SK-N-SH treated with all-trans-retinoic acid at 6 μM for 48 hours (cell line): ENCODE measurements around the gene C20orf202.

Experiments used
- ATAC-seq: fragments of 200-7000 bp; cut with Tn5 transposase; 3 replicates; pipeline ENCODE4 v1.9.1; 2020; ENCODE audit warnings: mild to moderate bottlenecking, moderate library complexity
- ARNTL ChIP-seq: fragments of 450-650 bp; formaldehyde crosslinking; IDR thresholded peaks from 2 replicates; pipeline ENCODE4 v1.5.0; 2020; ENCODE audit warnings: low read depth, mild to moderate bottlenecking, moderate library complexity, borderline replicate concordance
- BACH2 ChIP-seq: fragments of 250-450 bp; sonication (Bioruptor Pico); IDR thresholded peaks from 2 replicates; pipeline ENCODE4 v1.9.0; 2021; ENCODE audit warnings: mild to moderate bottlenecking, borderline replicate concordance
- CSDC2 ChIP-seq: fragments of 250-450 bp; sonication (Bioruptor Pico); IDR thresholded peaks from 2 replicates; pipeline ENCODE4 v1.5.0; 2020; ENCODE audit warnings: mild to moderate bottlenecking, moderate library complexity
- ESRRG ChIP-seq: fragments of 250-450 bp; sonication (Bioruptor Pico); IDR thresholded peaks from 2 replicates; pipeline ENCODE4 v1.6.1; 2021; ENCODE audit warnings: mild to moderate bottlenecking
- GLIS3 ChIP-seq: fragments of 250-450 bp; sonication (Bioruptor Pico); IDR thresholded peaks from 2 replicates; pipeline ENCODE4 v1.5.0; 2020; ENCODE audit warnings: mild to moderate bottlenecking, moderate library complexity
- ISL1 ChIP-seq: fragments of 250-450 bp; sonication (Bioruptor Pico); IDR thresholded peaks from 2 replicates; pipeline ENCODE4 v2.1.2; 2022; ENCODE audit warnings: mild to moderate bottlenecking, moderate library complexity
- OSR1 ChIP-seq: fragments of 250-450 bp; sonication (Bioruptor Pico); IDR thresholded peaks from 2 replicates; pipeline ENCODE4 v1.8.0; 2022; ENCODE audit warnings: moderate library complexity, mild to moderate bottlenecking, inconsistent platforms
- PPARA ChIP-seq: fragments of 250-450 bp; sonication (Bioruptor Pico); IDR thresholded peaks from 2 replicates; pipeline ENCODE4 v1.5.0; 2020; ENCODE audit warnings: mild to moderate bottlenecking, borderline replicate concordance
- RARB ChIP-seq: fragments of 250-450 bp; sonication (Bioruptor Pico); IDR thresholded peaks from 2 replicates; pipeline ENCODE4 v1.8.0; 2021; ENCODE audit warnings: mild to moderate bottlenecking, moderate library complexity
- SNAI2 ChIP-seq: fragments of 250-450 bp; sonication (Bioruptor Pico); IDR thresholded peaks from 2 replicates; pipeline ENCODE4 v1.5.0; 2020; ENCODE audit warnings: mild to moderate bottlenecking, moderate library complexity
- TCF4 ChIP-seq: fragments of 250-450 bp; sonication (Bioruptor Pico); IDR thresholded peaks from 2 replicates; pipeline ENCODE4 v1.8.0; 2021; ENCODE audit warnings: mild to moderate bottlenecking, moderate library complexity, borderline replicate concordance
- TOX ChIP-seq: fragments of 250-450 bp; sonication (Bioruptor Pico); IDR thresholded peaks from 2 replicates; pipeline ENCODE4 v1.8.0; 2021; ENCODE audit warnings: mild to moderate bottlenecking, moderate library complexity, borderline replicate concordance
- ZC3H10 ChIP-seq: fragments of 250-450 bp; sonication (Bioruptor Pico); IDR thresholded peaks from 2 replicates; pipeline ENCODE4 v1.5.1; 2021; ENCODE audit warnings: mild to moderate bottlenecking, moderate library complexity
- ZFP30 ChIP-seq: fragments of 450-650 bp; formaldehyde crosslinking; IDR thresholded peaks from 2 replicates; pipeline ENCODE4 v1.5.0; 2022; ENCODE audit warnings: mild to moderate bottlenecking, moderate library complexity
- ZNF565 ChIP-seq: fragments of 450-650 bp; formaldehyde crosslinking; conservative IDR thresholded peaks from 2 replicates; pipeline ENCODE4 v1.5.0; 2020; ENCODE audit warnings: low read depth, mild to moderate bottlenecking, moderate library complexity
- ZNF70 ChIP-seq: fragments of 450-650 bp; formaldehyde crosslinking; IDR thresholded peaks from 2 replicates; pipeline ENCODE4 v1.5.0; 2020; ENCODE audit warnings: mild to moderate bottlenecking, moderate library complexity
- ZNF8 ChIP-seq: fragments of 450-650 bp; formaldehyde crosslinking; IDR thresholded peaks from 2 replicates; pipeline ENCODE4 v1.5.0; 2020; ENCODE audit warnings: mild to moderate bottlenecking, moderate library complexity
- TF ChIP-seq, protein P1 (sequence below): fragments of 250-450 bp; sonication (Bioruptor Pico); IDR thresholded peaks from 2 replicates; pipeline ENCODE4 v1.5.0; 2020; ENCODE audit warnings: mild to moderate bottlenecking, moderate library complexity
- TF ChIP-seq, protein P2 (sequence below): fragments of 250-450 bp; sonication (Bioruptor Pico); IDR thresholded peaks from 2 replicates; pipeline ENCODE4 v1.8.0; 2021; ENCODE audit warnings: low read depth, mild to moderate bottlenecking, moderate library complexity, borderline replicate concordance
- TF ChIP-seq, protein P3 (sequence below): fragments of 250-450 bp; sonication (Bioruptor Pico); IDR thresholded peaks from 2 replicates; pipeline ENCODE4 v1.8.0; 2020; ENCODE audit warnings: mild to moderate bottlenecking, moderate library complexity, borderline replicate concordance
- TF ChIP-seq, protein P4 (sequence below): fragments of 250-450 bp; sonication (Bioruptor Pico); IDR thresholded peaks from 2 replicates; pipeline ENCODE4 v1.5.1; 2021; ENCODE audit warnings: mild to moderate bottlenecking, moderate library complexity
- TF ChIP-seq, protein P5 (sequence below): fragments of 250-450 bp; sonication (Bioruptor Pico); IDR thresholded peaks from 2 replicates; pipeline ENCODE4 v1.5.1; 2020; ENCODE audit warnings: low read depth, mild to moderate bottlenecking, moderate library complexity

Gene C20orf202

DNA sequence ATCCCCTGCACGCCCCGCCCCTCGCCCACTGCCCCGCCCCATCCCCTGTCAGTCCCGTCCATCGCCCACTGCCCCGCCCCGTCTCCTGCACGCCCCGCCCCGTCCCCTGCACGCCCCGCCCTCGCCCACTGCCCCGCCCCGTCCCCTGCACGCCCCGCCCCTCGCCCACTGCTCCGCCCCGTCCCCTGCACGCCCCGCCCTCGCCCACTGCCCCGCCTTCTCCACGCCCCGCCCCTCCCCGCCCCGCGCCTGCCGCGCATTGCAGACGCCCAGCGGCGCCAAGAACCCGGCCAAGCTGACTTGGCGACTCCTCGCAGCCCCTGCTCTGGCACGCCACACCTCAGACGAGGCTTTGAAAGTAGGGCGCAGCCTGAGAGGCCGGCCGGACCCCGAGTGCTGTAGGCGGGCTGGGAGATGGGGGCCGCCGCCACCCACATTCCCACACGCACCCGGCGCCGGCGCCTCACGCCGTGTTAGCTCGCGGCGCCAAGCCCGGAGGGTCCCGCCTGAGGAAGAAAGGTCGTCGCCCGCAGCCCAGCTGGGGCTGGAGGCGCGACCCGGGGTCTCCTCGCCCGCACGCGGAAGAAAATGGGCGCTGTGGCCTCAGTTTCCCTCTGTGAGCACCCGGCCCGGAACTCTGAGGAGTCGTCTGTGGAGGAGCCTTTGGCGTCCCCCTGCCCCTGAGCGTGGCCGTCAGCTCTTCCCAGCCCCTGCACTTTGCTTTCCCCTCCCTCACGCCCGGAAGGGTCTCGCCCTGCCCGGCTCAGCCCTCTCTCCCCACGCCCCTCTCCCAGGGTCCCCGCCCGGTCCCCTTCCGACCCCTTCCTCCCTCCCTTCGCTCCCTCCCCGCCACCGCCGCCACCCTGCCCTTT, 22.8 kb downstream of the C20orf202 start, which contains the start of gene RAD21L1:
Gene RAD21L1 (plus strand): TSS at position 262 of the 872 bp plus-strand sequence. CDS start 2,410 bp downstream, outside the sequence.
- TF ChIP-seq, protein P1, sequence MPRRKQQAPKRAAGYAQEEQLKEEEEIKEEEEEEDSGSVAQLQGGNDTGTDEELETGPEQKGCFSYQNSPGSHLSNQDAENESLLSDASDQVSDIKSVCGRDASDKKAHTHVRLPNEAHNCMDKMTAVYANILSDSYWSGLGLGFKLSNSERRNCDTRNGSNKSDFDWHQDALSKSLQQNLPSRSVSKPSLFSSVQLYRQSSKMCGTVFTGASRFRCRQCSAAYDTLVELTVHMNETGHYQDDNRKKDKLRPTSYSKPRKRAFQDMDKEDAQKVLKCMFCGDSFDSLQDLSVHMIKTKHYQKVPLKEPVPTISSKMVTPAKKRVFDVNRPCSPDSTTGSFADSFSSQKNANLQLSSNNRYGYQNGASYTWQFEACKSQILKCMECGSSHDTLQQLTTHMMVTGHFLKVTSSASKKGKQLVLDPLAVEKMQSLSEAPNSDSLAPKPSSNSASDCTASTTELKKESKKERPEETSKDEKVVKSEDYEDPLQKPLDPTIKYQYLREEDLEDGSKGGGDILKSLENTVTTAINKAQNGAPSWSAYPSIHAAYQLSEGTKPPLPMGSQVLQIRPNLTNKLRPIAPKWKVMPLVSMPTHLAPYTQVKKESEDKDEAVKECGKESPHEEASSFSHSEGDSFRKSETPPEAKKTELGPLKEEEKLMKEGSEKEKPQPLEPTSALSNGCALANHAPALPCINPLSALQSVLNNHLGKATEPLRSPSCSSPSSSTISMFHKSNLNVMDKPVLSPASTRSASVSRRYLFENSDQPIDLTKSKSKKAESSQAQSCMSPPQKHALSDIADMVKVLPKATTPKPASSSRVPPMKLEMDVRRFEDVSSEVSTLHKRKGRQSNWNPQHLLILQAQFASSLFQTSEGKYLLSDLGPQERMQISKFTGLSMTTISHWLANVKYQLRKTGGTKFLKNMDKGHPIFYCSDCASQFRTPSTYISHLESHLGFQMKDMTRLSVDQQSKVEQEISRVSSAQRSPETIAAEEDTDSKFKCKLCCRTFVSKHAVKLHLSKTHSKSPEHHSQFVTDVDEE (CRISPR knock-in tag): 0 out of 2 replicates have a peak, but pooled peaks have one; percentile 35
- TF ChIP-seq PPARA: no peak

DNA sequence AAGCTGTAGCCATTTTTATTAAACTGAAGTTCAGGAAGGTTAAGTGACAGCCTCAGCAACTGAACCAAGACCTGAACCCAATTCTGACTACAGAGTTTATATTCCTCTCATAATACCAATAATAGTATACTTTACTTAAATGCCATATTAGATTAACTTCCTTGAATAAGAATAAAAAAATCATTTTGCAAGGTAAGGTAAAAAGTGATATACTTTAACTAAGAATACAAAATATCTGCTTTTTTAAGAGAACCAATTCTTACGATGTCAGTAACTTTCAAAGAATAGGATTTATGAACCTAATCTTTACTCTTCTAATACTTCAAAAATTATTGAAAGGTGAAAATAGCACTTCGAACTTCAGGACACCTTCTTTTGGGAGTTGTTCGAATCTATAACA, 26.3 kb downstream of the C20orf202 start:
- no peak for TF ChIP-seq CSDC2
- TF ChIP-seq ZNF8 (CRISPR knock-in tag): no peak
- no peak for TF ChIP-seq ARNTL (CRISPR knock-in tag)
- TF ChIP-seq TOX (CRISPR knock-in tag): no peak
- TF ChIP-seq ZC3H10 (CRISPR knock-in tag): no peak
- TF ChIP-seq, protein P2, sequence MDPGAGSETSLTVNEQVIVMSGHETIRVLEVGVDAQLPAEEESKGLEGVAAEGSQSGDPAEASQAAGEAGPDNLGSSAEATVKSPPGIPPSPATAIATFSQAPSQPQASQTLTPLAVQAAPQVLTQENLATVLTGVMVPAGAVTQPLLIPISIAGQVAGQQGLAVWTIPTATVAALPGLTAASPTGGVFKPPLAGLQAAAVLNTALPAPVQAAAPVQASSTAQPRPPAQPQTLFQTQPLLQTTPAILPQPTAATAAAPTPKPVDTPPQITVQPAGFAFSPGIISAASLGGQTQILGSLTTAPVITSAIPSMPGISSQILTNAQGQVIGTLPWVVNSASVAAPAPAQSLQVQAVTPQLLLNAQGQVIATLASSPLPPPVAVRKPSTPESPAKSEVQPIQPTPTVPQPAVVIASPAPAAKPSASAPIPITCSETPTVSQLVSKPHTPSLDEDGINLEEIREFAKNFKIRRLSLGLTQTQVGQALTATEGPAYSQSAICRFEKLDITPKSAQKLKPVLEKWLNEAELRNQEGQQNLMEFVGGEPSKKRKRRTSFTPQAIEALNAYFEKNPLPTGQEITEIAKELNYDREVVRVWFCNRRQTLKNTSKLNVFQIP: no peak
- no peak for TF ChIP-seq TCF4 (CRISPR knock-in tag)
- no peak for TF ChIP-seq OSR1 (CRISPR knock-in tag)
- TF ChIP-seq, protein P3, sequence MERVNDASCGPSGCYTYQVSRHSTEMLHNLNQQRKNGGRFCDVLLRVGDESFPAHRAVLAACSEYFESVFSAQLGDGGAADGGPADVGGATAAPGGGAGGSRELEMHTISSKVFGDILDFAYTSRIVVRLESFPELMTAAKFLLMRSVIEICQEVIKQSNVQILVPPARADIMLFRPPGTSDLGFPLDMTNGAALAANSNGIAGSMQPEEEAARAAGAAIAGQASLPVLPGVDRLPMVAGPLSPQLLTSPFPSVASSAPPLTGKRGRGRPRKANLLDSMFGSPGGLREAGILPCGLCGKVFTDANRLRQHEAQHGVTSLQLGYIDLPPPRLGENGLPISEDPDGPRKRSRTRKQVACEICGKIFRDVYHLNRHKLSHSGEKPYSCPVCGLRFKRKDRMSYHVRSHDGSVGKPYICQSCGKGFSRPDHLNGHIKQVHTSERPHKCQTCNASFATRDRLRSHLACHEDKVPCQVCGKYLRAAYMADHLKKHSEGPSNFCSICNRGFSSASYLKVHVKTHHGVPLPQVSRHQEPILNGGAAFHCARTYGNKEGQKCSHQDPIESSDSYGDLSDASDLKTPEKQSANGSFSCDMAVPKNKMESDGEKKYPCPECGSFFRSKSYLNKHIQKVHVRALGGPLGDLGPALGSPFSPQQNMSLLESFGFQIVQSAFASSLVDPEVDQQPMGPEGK (CRISPR knock-in tag): no peak
- TF ChIP-seq ZNF70 (CRISPR knock-in tag): no peak
- TF ChIP-seq ZFP30 (CRISPR knock-in tag): no peak
- no peak for TF ChIP-seq ESRRG
- TF ChIP-seq PPARA: no peak
- no peak for TF ChIP-seq ZNF565 (CRISPR knock-in tag)
- ATAC-seq: no peak

More for the DNA sequence above, 22.8 kb downstream of the C20orf202 start, which contains the start of gene RAD21L1:
- peak; percentile 85 for ATAC-seq

DNA sequence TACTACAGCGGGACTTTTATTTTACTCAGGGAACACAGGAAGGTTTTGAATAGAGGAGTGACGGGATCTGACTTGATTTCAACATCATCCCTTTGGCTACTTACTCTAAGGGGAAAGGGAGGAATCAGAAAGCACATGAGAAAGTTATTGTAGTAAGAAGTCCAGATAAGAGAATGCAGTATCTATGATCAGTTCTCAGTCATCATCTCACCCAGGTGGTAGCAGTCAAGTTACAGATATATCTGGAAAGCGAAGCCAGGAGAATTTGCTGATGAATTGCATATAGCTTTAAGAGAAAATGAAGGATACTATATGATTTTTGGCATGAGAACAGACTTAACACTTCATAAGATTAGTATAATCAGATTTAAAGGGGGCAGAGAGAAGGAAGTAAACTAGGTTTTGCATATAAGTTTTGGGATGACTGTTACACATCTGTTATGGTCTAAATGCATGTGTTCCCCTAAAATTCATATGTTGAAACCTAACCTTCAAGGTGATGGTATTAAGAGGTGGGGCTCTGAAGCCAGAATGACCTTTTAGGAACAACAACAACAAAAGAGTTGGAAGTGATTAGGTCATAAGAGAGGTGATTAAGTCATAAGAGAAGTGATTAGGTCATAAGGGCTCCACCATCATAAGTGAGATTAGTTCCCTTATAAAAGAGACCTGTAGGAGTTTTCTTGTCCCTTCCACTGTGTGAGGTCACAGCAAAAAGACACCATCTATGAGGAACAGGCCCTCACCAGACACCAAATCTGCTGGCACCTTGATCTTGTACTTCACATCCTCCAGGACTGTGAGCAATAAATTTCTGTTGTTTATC, 29.2 kb downstream of the C20orf202 start:
- no peak for ATAC-seq
- TF ChIP-seq ESRRG (no peak), ZNF70 (CRISPR knock-in tag) (no peak), TOX (CRISPR knock-in tag) (no peak), TCF4 (CRISPR knock-in tag) (no peak), ZNF8 (CRISPR knock-in tag) (no peak), CSDC2 (no peak), ARNTL (CRISPR knock-in tag) (no peak), SNAI2 (CRISPR knock-in tag) (no peak), RARB (CRISPR knock-in tag) (no peak), BACH2 (CRISPR knock-in tag) (no peak), ZC3H10 (CRISPR knock-in tag) (no peak), ZFP30 (CRISPR knock-in tag) (no peak), GLIS3 (CRISPR knock-in tag) (no peak), ISL1 (CRISPR knock-in tag) (no peak), OSR1 (CRISPR knock-in tag) (no peak)
- TF ChIP-seq, protein P4, sequence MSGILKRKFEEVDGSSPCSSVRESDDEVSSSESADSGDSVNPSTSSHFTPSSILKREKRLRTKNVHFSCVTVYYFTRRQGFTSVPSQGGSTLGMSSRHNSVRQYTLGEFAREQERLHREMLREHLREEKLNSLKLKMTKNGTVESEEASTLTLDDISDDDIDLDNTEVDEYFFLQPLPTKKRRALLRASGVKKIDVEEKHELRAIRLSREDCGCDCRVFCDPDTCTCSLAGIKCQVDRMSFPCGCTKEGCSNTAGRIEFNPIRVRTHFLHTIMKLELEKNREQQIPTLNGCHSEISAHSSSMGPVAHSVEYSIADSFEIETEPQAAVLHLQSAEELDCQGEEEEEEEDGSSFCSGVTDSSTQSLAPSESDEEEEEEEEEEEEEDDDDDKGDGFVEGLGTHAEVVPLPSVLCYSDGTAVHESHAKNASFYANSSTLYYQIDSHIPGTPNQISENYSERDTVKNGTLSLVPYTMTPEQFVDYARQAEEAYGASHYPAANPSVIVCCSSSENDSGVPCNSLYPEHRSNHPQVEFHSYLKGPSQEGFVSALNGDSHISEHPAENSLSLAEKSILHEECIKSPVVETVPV: no peak
- TF ChIP-seq, protein P5, sequence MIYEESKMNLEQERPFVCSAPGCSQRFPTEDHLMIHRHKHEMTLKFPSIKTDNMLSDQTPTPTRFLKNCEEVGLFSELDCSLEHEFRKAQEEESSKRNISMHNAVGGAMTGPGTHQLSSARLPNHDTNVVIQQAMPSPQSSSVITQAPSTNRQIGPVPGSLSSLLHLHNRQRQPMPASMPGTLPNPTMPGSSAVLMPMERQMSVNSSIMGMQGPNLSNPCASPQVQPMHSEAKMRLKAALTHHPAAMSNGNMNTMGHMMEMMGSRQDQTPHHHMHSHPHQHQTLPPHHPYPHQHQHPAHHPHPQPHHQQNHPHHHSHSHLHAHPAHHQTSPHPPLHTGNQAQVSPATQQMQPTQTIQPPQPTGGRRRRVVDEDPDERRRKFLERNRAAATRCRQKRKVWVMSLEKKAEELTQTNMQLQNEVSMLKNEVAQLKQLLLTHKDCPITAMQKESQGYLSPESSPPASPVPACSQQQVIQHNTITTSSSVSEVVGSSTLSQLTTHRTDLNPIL: no peak
- TF ChIP-seq, protein P2: no peak
